Stimulated activated CD4-positive, alpha-beta T cell treated with anti-CD3 and anti-CD28 coated beads, TNF-alpha, amount 100 ng/mL, for 48 hours (primary cell): Measurements from ENCODE around the gene LKAAEAR1.

Experiments used
- DNase-seq, 3 donors: peaks; one replicate each; pipeline ENCODE4 v3.0.0-alpha.2; 2020; ENCODE audit warnings: low read depth in 3 of 3

The LKAAEAR1 gene

GRCh38 chr20:64038224-64038564 is 46.0 kb downstream of the LKAAEAR1 start:
- DNase-seq, result no peak

DNA sequence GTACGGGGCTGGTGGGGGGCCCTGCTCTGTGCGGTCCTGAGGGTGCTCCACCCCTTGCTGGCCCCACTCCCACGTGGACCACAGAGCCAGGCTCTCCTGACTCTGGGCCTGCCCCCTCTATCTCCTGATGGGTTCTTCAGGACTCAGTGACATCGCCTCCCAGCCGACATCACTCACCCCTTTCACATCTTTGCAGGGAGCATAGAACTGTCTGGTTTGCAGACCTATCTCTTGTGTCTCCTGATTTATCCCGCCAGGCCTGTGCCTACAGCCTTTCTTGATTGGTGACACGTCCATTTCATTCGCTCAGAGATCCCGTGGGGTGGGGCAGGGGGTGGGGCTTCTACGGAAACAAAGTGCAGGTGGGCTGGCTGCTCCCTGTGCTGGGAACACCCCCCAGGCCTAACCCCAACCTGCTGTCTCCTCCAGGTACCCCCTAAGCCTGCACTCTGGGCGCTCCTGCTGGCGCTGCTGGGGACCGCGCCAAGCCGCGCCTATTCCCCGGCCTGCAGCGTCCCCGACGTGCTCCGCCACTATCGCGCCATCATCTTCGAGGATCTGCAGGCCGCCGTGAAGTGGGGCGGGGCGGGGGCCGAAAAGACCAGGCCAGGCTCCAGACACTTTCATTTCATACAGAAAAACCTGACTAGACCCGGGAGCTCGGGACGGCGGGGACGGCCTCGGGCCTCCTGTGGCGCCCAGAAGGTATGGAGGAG is 46.5 kb downstream of the LKAAEAR1 start:
- no peak for DNase-seq

DNA sequence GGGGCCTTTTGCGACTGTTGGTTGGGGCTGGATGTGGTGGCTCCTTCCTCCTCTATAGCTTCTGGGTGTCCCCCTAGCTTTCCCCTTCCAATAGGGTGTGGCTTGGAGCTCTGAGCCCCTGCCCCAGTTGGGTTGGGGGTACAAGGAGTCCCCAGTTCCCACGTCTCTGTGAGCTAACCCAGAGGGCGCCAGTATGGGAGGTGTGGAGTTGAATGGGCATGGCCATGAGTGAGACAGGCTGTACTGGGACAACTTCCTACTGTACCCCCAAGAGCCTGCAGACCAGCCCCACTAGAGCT is 47.0 kb downstream of the LKAAEAR1 start:
- no peak for DNase-seq

GRCh38 chr20:64036346-64037198 is 47.6 kb downstream of the LKAAEAR1 start:
- no peak for DNase-seq

- DNase-seq, result no peak
Measured at GRCh38 chr20:64035933-64036345, 48.3 kb downstream of the LKAAEAR1 start, which contains the start of gene C20orf204. C20orf204 (plus strand) TSS chr20:64036182; CDS start chr20:64036324, 142 bp downstream.

DNA sequence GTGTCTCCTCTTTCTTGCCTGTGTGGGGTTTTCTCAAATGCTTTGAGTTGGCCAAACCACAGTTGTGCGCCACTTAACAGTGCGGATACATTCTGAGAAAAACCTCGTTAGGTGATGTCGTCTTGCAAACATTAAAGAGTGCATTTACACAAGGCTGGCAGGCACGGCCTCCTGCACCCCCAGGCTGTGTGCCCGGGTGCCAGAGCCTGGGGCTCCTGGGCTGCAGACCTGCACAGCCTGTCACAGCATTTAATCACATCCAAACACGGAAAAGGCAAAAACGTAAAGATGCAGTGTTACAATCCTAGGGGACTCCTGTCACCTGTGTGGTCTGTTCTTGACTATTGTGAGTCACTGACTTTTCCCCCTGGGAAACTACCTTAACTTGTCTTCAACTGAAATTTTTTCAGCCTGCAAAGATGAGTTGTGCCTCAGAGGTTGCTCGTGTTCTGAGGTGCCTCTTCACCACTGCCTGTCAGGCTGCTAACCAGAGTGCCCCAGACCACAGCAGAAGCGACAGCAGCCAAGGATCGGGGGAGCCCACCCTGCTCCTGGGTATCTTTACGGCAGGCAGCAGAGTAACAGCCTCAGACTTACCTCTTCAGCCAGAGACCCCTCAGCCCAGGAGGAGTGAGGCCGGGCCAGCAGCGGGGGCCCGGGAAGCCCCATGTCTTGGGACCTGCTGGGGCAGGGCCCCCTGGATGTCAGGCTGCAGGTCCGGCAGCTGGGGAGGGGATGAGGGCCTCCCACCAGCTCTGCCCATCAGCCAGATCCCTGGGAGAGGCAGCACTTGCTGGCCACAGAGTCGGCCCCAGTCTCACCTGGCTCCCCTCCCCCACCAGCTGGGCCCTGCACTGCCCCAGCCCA is 48.9 kb downstream of the LKAAEAR1 start:
- DNase-seq, result no peak

DNA sequence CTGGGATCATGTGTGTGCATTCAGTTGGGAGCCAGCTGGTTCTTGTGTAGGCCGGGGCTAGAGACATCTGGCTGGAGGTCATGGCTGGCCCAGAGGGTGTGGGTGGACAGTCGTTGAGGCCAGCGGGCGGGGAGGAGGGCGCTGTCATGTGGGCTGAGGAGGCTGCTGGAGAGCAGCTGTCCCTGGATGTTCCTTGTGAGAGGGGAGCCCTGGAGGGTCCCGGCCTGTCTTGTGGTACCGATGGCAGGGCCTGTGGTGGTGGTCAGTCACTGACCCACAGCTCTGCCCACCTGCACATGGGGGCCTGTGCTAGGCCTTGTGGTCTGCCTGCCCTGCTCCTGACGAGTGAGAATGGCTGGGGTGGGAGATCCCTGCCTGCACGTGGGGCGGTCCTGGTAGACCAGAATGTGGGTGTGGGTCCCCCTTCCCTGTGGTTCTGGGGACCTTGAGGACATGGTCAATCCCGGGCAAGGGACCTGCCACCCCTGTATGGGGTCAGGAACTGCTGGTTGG is 50.2 kb downstream of the LKAAEAR1 start:
- no peak for DNase-seq
